DMS53 treated with DMSO at 0.1 percent for 48 hours (cell line): ENCODE results near the gene CXCL17.
"Not testable (repeated sequence)": the region's sequence is repeated elsewhere in the genome, so short reads cannot be mapped to it uniquely, and the experiment has no call there.

ENCODE experiments used
- DNase-seq: peaks from one replicate; lab custom pipeline; 2025; ENCODE audit not compliant: unreplicated experiment; lab: John Stamatoyannopoulos, UW

CXCL17 gene, protein sequence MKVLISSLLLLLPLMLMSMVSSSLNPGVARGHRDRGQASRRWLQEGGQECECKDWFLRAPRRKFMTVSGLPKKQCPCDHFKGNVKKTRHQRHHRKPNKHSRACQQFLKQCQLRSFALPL

DNA sequence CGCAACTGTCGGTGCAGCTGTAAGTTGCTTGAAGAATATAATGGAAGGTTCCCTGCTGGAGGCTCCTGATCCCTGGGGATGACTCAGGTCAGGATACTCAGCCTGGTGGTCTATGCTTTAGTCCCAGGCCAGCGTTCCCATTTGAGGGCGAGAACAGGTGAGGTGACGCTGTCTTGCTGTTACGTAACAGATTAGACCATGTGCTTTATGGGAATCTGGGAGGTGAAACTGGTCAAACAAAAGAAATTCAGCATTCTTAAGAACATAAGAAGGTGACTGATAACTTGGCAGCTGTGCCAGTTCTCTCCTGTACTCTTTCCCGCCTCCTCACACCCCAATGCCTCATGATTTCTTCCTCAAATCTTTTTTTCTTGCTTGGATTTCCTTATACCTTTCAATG lies at the start of gene CXCL17:
TSS of gene CXCL17 (minus strand) at position 114 of the 400 bp plus-strand sequence. CDS start 114 bp downstream, outside the sequence.
- DNase-seq, result no peak

DNA sequence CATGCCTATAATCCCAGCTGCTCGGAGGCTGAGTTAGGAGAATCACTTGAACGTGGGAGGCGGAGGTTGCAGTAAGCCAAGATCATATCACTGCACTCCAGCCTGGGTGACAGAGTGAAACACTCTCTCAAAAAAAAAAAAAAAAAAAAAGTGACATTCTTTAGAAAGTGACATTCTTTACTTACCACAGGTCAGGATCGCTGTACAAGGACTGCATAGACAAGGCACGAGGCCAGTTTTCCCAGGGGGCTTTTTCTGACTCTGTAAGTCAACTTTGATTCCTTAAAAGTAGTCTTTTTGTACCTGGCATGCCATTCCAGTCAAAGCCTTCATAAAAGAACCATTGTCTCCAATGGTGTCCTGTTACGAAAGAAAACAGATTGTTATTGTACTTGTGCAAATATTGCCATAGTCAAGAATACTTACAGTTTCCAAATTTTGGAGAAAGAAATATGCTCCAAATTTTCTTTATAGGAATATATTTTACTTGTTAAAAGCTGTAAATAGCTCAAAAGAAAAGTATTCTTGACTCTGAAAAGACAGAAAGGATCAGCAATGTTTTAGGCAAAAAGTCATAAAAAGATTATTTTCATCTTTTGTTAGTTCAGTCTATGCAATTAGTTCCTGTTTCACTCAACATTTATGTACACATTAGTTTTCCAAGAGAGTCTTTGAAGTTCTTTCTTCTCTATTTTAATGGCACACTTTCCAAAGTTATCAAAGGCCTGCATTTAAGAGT lies 46.2 kb upstream of the CXCL17 start:
- peak; percentile 16 for DNase-seq

DNA sequence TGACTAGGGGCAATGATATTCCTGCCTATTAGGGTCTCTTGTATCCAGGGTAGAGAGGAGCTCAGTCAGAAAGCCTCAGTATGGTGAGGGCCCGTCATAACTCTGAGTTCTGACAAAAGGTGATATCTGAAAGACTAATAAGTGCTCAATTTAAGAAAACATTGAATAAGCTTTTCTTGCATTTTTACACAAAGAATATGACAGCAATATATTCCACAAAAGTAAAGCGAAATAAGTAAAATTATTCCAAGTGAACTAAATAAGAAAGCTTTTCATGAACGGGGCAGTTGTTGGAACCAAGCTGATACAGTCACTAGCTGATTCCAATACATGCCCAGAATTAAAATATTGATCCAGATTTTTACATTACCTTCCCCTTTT lies 45.0 kb upstream of the CXCL17 start:
- DNase-seq, result no peak

DNA sequence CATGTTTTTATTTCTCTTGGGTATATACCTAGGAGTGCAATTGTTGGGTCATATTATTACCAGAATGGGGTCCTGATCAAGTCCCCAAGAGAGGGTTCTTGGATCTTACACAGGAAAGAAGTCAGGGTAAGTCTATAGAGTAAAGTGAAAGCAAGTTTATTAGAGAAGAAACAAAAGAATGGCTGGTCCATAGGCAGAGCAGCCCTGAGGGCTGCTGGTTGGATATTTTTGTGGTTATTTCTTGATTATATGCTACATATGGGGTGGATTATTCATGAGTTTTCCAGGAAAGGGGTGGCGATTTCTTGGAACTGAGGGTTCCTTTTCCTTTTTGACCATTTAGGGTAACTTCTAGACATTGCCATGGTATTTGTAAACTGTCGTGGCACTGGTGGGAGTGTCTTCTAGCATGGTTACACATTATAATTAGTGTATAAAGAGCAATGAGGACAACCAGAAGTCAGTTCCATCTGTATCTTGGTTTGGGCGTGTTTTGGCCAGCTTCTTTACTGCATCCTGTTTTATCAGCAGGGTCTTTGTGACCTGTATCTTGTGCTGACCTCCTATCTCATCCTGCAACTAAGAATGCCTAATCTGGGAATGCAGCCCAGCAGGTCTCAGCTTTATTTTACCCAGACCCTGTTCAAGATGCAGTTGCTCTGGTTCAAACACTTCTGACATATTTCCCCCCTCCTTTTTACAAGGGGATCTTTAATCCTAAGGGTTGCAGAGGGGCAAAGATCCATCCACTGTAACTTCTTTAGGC lies 44.5 kb upstream of the CXCL17 start:
- DNase-seq, result no peak

DNA sequence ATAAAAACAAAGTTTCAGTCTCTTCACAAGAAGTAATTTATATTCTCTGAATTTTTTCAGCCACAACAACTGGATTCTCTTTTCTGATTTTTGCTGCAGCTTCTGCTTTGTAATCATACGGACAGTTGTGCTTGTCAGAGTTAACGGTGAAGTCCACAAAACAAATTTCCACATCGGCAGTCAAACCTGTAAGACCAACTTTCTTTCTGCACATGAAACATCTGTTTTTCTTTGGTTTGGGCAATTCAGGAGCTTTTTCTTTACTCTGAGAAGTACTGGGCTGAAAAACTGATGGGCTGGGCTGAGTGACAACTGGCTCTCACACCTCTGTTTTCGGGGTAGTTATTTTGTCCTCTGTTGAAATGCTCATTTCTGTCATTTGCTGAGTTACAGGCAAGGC lies 42.3 kb upstream of the CXCL17 start:
- DNase-seq, result not testable (repeated sequence)

DNA sequence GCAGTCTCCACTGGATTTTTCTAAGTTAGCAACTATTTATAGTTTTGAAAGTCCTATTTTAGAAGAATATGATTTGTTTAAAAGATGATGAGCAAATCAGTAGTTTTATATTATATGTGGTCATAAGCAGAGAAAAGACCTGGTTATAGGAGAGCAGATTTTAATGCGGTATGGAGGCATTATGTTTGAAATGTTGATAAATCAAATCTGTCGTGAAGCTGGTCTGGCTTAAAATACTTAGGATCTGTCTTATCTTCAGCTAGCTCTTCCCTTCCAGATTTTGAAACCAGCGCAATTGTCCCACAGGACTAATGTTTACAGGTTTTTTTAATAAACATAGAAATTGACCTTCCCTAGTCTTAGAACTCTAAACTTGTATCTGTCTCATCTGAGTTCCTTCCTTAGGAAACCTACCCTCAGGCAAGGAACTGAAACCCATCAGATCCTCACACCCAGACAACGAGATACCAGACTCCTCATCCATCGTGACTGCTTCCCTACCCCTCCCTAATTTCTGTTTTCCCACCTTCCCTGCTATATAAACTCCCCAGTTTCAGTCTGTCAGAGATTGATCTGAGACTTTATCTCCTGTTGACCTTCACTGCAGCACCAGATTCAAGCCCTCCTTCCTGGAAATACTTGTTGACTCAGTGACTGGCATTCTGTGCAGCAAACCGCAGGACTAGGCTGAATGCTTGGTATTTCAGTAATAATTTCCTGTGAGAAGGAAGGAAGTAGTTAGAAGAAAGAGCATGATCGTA lies 37.8 kb upstream of the CXCL17 start:
- no peak for DNase-seq

DNA sequence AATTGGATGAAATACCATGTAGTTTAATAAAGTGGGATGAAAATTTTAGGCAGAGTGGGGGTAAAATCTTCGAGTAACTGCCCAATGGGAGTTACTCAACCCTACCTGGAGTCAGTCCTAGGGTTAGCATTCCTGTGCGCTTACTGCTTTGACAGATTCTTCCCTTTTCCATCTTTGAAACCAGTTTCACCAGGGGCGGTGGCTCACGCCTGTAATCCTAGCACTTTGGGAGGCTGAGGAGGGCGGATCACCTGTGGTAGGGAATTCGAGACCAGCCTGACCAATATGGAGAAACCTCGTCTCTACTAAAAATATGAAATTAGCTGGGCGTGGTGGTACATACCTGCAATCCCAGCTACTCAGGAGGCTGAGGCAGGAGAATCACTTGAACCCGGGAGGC lies 37.0 kb upstream of the CXCL17 start:
- no peak for DNase-seq

DNA sequence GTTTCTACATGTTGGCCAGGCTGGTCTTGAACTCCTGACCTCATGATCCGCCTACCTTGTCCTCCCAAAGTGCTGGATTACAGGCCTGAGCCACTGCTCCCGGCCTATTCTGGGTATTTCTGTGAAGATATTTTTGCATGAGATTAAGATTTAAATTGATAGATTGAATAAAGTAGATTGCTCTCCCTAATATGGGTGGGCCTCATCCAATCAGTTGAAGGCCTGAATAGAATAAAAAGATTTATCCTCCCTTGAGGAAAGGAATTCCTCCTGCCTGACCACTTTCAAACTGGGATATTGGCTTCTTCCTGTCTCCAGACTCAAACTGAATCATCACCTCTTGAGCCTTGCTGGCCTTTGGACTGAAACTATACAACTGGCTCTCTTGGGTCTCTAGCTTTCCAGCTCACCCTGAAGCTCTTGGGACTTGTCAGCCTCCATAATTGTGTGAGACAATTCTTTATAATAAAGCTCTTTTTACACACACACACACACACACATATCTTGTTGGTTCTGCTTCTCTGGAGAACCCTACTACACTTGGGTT lies 36.1 kb upstream of the CXCL17 start:
- DNase-seq, result no peak

DNA sequence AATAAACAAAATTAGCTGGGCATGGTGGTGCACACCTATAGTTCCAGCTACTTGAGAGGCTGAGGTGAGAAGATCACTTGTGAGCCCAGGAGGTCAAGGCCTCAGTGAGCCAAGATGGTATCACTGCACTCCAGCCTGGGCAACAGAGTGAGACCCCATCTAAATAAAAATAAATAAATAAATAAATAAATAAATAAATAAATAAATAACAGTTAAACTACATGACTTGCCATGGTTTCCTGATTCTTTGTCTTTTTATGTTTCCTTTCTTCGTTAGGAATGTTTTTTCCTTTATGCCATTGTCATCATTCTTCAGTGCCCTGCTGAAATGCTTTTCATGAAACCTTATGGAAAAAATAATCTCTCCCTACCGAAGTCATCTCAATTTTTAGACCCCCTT lies 35.2 kb upstream of the CXCL17 start:
- DNase-seq, result no peak

DNA sequence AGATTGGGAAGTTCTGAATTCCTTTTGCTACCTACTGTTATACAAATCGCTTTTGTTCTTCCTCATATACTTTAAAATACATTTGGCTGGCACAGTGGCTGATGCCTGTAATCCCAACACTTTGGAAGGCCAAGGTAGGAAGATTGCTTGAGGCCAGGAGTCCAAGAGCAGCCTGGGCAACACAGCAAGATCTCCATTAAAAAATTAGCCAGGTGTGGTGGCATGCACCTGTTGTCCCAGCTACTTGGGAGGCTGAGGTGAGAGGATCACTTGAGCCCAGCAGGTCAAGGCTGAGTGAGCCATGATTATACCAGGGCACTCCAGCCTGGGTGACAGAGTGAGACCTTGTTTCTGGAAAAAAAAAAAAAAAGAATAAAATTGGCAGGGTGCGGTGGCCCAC lies 34.4 kb upstream of the CXCL17 start:
- DNase-seq, result no peak

DNA sequence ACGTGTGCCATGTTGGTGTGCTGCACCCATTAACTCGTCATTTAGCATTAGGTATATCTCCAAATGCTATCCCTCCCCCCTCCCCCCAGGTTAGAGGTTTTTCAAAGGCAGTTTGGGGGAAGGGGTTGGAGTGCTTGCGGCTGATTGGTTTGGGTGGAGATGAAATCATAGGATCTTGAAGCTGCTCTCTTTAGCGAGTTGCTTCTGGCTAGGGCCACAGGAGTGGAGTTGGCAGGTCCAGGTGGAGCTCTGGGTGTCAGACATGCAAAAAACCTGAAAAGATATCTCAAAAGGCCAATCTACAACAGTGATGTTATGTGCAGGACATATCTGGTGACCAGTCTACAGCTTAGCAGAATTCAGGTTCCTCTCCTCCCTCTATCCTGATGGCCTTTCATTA lies 32.6 kb upstream of the CXCL17 start:
- no peak for DNase-seq

DNA sequence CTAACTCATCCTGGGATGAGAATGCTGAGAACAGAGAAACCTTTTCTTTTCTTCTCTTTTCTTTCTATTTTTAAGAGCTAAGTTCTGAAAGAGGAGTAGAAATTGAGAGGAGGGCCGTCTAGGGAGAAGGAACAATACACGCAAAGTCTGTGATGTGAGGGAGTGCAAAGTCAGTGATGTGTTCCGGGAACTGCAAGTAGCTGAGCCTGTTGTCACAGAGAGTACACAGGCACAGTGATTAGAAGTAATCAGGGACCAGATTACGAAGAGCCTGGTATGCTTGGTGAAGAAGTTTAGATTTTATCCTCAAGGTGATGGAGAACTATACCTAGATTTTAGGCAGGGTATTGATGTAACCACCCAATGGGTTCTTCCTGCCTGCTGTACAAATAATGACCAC lies 32.0 kb upstream of the CXCL17 start:
- DNase-seq, result no peak

DNA sequence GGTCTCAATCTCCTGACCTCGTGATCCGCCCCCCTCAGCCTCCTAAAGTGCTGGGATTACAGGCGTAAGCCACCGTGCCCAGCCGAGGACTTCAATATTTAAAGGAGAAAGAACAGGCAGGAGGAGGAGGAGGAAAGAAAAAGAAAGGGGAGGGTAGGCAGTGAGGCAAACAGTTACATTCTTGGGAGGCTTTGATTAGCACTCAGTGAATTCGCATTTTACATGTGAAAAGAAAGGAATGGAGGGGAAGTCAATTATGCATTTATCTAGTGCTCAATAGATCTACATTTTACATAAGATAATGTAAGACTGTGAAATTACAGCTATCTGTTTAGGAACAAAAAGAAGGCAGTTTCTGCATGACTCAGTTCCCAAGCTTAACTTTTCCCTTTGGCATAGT lies 30.9 kb upstream of the CXCL17 start:
- DNase-seq, result no peak

DNA sequence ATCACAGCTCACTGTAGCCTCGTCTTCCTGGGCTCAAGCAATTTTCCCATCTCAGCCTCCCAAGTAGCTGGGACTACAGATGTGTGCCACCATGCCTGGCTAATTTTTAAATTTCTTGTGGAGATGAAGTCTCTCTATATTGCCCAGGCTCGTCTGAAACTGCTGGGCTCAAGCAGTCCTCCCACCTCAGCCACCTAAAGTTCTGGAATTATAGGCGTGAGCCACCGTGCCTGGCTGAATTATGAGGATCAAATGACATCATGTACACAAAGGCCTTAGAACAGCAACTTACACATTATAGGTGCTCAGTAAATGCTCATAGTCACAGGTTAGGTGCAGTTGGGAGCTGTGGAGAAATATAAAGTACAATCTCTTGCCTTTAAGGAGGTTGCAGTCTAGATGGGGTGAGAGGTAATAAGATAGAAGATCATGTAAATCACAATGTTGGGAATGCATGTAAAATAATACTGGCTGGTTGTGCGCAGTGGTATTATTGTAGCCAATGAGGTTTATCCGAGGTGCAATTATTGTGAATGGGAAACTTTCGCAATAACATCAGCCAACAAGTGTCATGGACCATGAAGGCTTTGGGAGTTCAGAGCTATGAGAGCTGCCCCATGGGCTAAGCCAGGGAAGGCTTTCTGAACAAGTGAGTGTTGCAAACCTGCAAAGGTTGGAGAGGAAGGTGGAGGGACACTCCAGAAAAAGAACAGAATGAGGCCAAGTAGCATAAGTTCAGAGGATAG lies 29.8 kb upstream of the CXCL17 start:
- no peak for DNase-seq

DNA sequence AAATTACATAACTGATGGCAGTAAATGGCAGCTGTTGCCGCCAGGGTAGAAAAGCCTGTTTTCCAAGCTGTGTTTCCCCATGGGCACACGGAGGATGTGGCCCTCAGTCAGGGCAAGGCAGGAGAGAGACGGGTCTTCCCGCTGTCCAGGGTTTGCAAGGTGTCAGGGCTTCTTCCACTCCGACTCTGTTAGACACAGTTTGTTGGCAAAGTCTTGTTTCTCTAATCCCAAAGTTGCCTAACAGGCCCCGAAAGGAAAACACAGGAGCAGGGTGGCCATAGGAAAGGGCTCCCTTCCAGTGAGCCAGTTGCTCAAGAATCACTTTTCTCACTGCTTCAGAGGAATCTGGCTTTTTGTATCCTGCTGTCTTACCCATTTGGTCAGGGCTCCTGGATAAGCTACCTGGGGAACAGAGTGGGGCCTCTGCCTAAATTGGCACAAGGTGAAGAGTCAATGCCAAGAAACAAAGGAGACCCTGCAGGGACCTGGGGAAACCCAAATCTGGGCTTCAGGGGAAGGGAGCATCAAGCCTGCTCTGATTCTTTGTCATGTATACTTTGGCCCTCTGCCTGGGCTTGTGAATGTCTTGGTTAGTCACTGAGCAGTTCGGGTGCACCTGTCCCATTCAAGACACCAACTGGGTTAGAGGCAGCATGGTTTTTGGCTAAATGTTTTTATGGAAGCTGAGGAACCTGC lies 29.0 kb upstream of the CXCL17 start:
- DNase-seq, result no peak

DNA sequence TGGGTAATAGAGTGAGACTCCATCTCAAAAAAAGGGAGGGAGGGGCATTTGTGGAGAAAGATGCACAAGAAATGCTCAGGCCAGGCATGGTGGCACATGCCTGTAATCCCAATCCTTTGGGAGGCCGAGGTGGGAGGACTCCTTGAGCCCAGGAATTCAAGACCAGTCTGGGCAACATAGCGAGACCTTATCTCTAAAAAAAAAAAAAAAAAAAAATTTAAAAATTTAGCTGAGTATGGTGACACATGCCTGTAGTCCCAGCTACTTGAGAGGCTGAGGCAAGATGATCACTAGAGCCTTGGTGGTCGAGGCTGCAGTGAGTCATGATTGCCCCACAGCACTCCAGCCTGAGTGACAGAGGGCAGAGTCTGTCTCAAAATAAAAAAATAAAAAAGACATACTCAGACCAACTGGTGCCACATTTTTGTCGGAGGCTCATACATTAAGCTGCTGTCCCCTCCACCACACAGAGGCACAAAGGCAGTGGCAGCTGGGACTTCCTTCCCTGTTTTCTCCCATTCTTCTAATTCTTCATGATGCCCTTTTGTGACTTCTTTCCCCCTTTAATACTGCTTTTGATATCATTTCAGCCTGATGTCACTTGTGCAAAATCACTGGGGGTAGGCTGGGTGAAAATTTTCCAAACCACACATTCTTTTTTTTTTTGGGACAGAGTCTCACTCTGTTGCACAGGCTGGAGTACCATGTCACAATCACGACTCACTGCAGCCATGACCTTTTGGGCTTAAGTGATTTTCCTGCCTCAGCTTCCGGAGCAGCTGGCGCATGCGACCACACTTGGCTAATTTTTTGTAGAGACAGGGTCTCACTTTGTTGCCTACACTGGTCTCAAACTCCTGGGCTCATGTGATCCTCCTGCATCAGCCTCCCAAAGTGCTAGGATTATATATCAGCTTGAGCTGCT lies 26.8 kb upstream of the CXCL17 start:
- DNase-seq, result no peak

DNA sequence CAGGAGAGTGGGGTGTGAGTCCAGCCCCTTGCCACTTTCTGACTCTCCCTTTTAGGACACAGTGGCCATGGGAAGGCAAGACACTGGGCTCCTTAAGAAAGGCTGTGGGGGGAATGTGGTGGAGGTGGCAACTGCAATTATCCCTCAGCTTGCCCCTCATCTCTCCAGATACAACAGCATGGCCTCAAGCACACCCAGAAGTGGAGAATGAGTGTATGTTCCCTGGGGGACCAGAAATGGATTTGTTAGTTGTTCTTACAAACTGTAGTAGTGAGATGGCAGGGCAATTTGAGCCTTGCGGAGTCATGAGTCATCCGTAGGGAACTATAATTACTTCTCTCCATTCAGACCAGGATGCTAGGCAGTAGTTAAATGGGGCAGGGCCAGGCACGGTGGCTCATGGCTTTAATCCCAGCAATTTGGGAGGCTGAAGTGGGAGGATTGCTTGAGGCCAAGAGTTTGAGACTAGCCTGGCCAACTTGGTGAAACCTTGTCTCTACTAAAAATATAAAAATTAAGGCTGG lies 25.6 kb upstream of the CXCL17 start:
- no peak for DNase-seq

DNA sequence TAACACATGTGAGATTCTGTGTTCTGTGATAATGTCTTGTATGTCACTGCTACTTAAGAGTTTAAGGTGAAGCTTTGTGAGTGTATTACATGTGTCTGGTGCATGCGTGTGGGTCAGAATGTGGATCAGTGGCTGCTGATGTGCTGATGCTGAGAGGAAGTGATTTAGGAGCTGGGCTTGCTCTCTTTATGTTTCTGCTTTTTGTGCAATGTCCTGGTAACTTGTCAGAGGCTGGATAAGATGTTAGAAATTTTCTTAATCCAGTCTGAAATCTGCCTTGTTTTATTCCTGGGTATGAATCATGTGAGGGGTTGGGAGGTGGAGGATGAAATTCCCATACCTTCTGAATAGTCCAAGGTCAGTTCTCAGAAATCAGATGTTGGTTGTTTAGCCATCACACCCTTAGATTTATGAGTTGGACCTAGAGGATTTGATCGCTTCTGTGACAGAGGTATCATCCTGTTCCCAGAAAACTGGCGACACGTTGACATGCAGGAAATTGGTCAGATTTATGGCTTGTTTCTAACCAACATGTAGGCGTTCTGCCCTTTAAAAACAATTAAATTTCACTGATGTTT lies 24.5 kb upstream of the CXCL17 start:
- no peak for DNase-seq
